K562 (cell line): Measurements from ENCODE around the gene PLIN5. TPM values are rescaled to one million over a fixed set of nuclear protein-coding genes. Genes with fewer than 3 reads are reported as not detected.

Experiments used
- ARID2 ChIP-seq: fragments of 450-650 bp; IDR thresholded peaks from 2 replicates; pipeline ENCODE4 v1.6.1; 2017; ENCODE audit warnings: antibody characterized with exemption, mild to moderate bottlenecking
- ESRRB ChIP-seq: fragments of 250-450 bp; sonication (Bioruptor Pico); IDR thresholded peaks from 2 replicates; pipeline ENCODE4 v1.5.0; 2020; ENCODE audit warnings: mild to moderate bottlenecking, moderate library complexity, borderline replicate concordance
- ETV6 ChIP-seq, 3 experiments: fragments of 150-350 bp in 1 of 3; sonication (generic) in 1 of 3; formaldehyde crosslinking in 1 of 3; IDR thresholded peaks; 2 replicates each; pipeline versions ENCODE4 v1.6.1 to v1.8.0; 2014 to 2022; ENCODE audit warnings: borderline replicate concordance in 2 of 3, low read depth in 2 of 3, antibody characterized with exemption in 1 of 3, low read length in 1 of 3, mild to moderate bottlenecking in 1 of 3, missing genetic modification reagents in 1 of 3
- MTA3 ChIP-seq: fragments of 450-650 bp; formaldehyde crosslinking; IDR thresholded peaks from 2 replicates; pipeline ENCODE4 v1.6.1; 2017; ENCODE audit warnings: mild to moderate bottlenecking, borderline replicate concordance
- NFYB ChIP-seq: IDR thresholded peaks from 2 replicates; pipeline ENCODE4 v1.6.1; 2011; ENCODE audit warnings: mild to moderate bottlenecking, moderate library complexity; ENCODE audit not compliant: insufficient read length; ENCODE audit errors: extremely low read depth
- POLR2H ChIP-seq: IDR thresholded peaks from 2 replicates; pipeline ENCODE4 v1.6.1; 2016; ENCODE audit warnings: missing genetic modification characterization, low read depth, mild to moderate bottlenecking, control low read depth, missing compliant biosample characterization, moderate library complexity
- RB1 ChIP-seq: fragments of 450-650 bp; IDR thresholded peaks from 2 replicates; pipeline ENCODE4 v1.6.1; 2017; ENCODE audit warnings: low read depth, mild to moderate bottlenecking
- RBM15 ChIP-seq: fragments of 200-400 bp; formaldehyde crosslinking; IDR thresholded peaks from 2 replicates; pipeline ENCODE4 v1.6.1; 2018; ENCODE audit warnings: mild to moderate bottlenecking, low read length, moderate library complexity; ENCODE audit not compliant: insufficient read depth
- RBM25 ChIP-seq: fragments of 200-400 bp; formaldehyde crosslinking; IDR thresholded peaks from 2 replicates; pipeline ENCODE4 v1.6.1; 2018; ENCODE audit warnings: low read length, low read depth, moderate library complexity; ENCODE audit not compliant: severe bottlenecking
- RFX5 ChIP-seq: IDR thresholded peaks from 2 replicates; pipeline ENCODE4 v1.6.1; 2011; ENCODE audit warnings: low read depth, mild to moderate bottlenecking, improper control_type of control experiment, low read length
- TAF9B ChIP-seq: fragments of 450-650 bp; IDR thresholded peaks from 2 replicates; pipeline ENCODE4 v1.6.1; 2018; ENCODE audit warnings: mild to moderate bottlenecking; ENCODE audit not compliant: partially characterized antibody
- ZNF134 ChIP-seq: fragments of 250-450 bp; sonication (Bioruptor Pico); conservative IDR thresholded peaks from 2 replicates; pipeline ENCODE4 v1.4.0; 2020
- ZNF436 ChIP-seq: fragments of 250-450, 450-650 bp; sonication (Bioruptor Pico); formaldehyde crosslinking; IDR thresholded peaks from 2 replicates; pipeline ENCODE4 v1.7.0; 2020; ENCODE audit warnings: mild to moderate bottlenecking
- ZNF696 ChIP-seq: fragments of 250-450 bp; sonication (Bioruptor Pico); conservative IDR thresholded peaks from 2 replicates; pipeline ENCODE4 v1.4.0; 2020; ENCODE audit warnings: mild to moderate bottlenecking, moderate library complexity
- ZNF766 ChIP-seq: fragments of 200-800 bp; sonication (Bioruptor generic); conservative IDR thresholded peaks from 2 replicates; pipeline ENCODE4 v1.6.1; 2016; ENCODE audit warnings: missing genetic modification characterization, missing compliant biosample characterization
- ZNF77 ChIP-seq: fragments of 250-450 bp; sonication (Bioruptor Pico); IDR thresholded peaks from 2 replicates; pipeline ENCODE4 v1.5.0; 2020
- ZSCAN32 ChIP-seq: fragments of 450-650 bp; formaldehyde crosslinking; IDR thresholded peaks from 2 replicates; pipeline ENCODE4 v1.4.0; 2020; ENCODE audit warnings: mild to moderate bottlenecking, moderate library complexity
- polyA plus RNA-seq, 8 experiments: library from polyadenylated mRNA; depleted of rRNA in 4 of 8; stranded (reverse) in 5 of 8; unstranded in 3 of 8; fragments of >200 nt; fragmentation: Nextera tagmentation in 2 of 8; fragmentation: Illumina TruSeq in 1 of 8; extraction: Ambion mirVana in 2 of 8; extraction: Trizol in 1 of 8; gene quantifications; 2 replicates each; pipeline versions ENCODE4 v1.2.1 to v1.2.3, GENCODE V29; 2011 to 2014; ENCODE audit warnings: inconsistent platforms in 1 of 8, missing spikeins in 1 of 8
- total RNA-seq, 7 experiments: library from RNA; depleted of rRNA in 6 of 7; stranded (reverse); fragments of >200 nt in 6 of 7; fragmentation: Illumina TruSeq in 2 of 7; extraction: Trizol in 2 of 7; gene quantifications; 2 replicates each; pipeline versions ENCODE4 v1.2.1 to v1.2.3, GENCODE V29; 2011 to 2021; ENCODE audit warnings: low replicate concordance in 1 of 7
- TF ChIP-seq, protein P1 (sequence below): fragments of 450-650 bp; IDR thresholded peaks from 2 replicates; pipeline ENCODE4 v1.6.1; 2018; ENCODE audit warnings: mild to moderate bottlenecking, low read depth; ENCODE audit not compliant: partially characterized antibody
- TF ChIP-seq, protein P2 (sequence below): fragments of 150-350 bp; conservative IDR thresholded peaks from 2 replicates; pipeline ENCODE4 v1.6.1; 2014; ENCODE audit warnings: low read length
- TF ChIP-seq, protein P3 (sequence below): fragments of 250-450 bp; sonication (Bioruptor Pico); IDR thresholded peaks from 2 replicates; pipeline ENCODE4 v1.4.0; 2020; ENCODE audit warnings: mild to moderate bottlenecking, moderate library complexity

The PLIN5 gene
- total and polyA plus RNA-seq, 9 of the 15 experiments (the other 6 are each of a cell fraction or from before 2014, with no cell fraction given) = 0.04 to 1.3 (median 0.50) TPM

DNA sequence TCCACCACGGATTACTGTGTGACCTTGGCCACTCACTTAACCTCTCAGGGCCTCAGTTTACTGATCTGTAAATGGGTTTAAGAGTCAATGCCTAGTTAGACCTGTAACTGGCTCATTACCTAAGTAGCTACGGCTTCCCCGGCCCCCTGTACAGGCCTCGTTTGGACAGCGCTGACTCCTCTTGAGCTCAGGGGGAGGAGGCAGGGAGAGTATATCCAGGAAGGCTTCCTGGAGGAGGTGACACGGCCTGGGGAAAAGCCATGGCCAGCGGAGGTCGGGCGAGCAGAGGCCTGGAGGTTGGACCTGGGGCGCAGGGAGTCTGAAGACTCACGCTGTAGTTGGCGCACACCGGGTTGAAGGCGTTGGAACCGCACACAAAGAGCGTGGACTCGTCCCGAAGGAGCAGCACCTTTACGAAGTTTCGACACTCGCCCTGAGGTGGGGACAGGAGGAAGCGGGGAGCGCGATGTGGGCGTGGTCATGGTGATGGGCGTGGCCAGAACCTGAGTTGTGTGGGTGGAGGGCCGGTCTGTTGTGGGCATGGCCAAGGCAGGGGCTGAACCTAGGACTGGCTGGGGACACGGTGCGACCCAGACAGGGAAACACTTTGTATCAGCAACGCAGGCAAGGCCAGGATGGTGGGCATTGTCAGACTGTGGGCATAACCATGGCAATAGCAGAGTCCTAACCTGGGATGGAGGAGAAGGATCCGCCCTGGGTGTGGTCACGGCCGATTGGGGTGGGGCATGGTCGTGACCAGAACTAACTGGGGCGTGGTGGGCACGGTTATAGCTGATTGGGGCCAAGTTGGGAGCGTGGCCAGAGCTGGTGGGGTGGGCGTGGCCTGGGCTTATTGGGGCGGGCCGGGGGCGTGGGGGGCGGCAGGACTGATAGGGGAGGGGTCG lies 20.9 kb upstream of the PLIN5 start (continued):
- TF ChIP-seq ESRRB (no peak), RBM15 (no peak), ZNF766 (no peak), RFX5 (no peak), ZNF134 (CRISPR knock-in tag) (no peak), TAF9B (no peak), RB1 (no peak), ZNF436 (CRISPR knock-in tag) (peak; percentile 100), ETV6 (IDR thresholded peaks at IDR 0.05; ENCODE audit: borderline replicate concordance in 1 of 2, low read depth in 2 of 2, low read length in 1 of 2) (no peak), ETV6 (CRISPR knock-in tag; IDR thresholded peaks at IDR 0.05; ENCODE audit: borderline replicate concordance) (no peak), POLR2H (no peak), ZNF696 (CRISPR knock-in tag) (no peak), ZNF77 (CRISPR knock-in tag) (no peak), MTA3 (peak; percentile 68), ARID2 (no peak), NFYB (no peak), ZSCAN32 (CRISPR knock-in tag) (0 out of 2 replicates have a peak, but pooled peaks have one; percentile 56), RBM25 (peak; percentile 96)
- TF ChIP-seq, protein P1, sequence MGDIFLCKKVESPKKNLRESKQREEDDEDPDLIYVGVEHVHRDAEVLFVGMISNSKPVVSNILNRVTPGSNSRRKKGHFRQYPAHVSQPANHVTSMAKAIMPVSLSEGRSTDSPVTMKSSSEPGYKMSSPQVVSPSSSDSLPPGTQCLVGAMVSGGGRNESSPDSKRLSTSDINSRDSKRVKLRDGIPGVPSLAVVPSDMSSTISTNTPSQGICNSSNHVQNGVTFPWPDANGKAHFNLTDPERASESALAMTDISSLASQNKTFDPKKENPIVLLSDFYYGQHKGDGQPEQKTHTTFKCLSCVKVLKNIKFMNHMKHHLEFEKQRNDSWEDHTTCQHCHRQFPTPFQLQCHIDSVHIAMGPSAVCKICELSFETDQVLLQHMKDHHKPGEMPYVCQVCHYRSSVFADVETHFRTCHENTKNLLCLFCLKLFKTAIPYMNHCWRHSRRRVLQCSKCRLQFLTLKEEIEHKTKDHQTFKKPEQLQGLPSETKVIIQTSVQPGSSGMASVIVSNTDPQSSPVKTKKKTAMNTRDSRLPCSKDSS = no peak
- TF ChIP-seq, protein P2, sequence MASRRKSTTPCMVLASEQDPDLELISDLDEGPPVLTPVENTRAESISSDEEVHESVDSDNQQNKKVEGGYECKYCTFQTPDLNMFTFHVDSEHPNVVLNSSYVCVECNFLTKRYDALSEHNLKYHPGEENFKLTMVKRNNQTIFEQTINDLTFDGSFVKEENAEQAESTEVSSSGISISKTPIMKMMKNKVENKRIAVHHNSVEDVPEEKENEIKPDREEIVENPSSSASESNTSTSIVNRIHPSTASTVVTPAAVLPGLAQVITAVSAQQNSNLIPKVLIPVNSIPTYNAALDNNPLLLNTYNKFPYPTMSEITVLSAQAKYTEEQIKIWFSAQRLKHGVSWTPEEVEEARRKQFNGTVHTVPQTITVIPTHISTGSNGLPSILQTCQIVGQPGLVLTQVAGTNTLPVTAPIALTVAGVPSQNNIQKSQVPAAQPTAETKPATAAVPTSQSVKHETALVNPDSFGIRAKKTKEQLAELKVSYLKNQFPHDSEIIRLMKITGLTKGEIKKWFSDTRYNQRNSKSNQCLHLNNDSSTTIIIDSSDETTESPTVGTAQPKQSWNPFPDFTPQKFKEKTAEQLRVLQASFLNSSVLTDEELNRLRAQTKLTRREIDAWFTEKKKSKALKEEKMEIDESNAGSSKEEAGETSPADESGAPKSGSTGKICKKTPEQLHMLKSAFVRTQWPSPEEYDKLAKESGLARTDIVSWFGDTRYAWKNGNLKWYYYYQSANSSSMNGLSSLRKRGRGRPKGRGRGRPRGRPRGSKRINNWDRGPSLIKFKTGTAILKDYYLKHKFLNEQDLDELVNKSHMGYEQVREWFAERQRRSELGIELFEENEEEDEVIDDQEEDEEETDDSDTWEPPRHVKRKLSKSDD = no peak
- TF ChIP-seq, protein P3, sequence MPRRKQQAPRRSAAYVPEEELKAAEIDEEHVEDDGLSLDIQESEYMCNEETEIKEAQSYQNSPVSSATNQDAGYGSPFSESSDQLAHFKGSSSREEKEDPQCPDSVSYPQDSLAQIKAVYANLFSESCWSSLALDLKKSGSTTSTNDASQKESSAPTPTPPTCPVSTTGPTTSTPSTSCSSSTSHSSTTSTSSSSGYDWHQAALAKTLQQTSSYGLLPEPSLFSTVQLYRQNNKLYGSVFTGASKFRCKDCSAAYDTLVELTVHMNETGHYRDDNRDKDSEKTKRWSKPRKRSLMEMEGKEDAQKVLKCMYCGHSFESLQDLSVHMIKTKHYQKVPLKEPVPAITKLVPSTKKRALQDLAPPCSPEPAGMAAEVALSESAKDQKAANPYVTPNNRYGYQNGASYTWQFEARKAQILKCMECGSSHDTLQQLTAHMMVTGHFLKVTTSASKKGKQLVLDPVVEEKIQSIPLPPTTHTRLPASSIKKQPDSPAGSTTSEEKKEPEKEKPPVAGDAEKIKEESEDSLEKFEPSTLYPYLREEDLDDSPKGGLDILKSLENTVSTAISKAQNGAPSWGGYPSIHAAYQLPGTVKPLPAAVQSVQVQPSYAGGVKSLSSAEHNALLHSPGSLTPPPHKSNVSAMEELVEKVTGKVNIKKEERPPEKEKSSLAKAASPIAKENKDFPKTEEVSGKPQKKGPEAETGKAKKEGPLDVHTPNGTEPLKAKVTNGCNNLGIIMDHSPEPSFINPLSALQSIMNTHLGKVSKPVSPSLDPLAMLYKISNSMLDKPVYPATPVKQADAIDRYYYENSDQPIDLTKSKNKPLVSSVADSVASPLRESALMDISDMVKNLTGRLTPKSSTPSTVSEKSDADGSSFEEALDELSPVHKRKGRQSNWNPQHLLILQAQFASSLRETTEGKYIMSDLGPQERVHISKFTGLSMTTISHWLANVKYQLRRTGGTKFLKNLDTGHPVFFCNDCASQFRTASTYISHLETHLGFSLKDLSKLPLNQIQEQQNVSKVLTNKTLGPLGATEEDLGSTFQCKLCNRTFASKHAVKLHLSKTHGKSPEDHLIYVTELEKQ (CRISPR knock-in tag) = no peak
